Activated T-helper 9 cell treated with anti-CD3 and anti-CD28 coated beads, Interleukin-2, amount 50 U/mL, for 16 hours (primary cell): ENCODE results near the gene LIPA.

Experiments
- DNase-seq: peaks from one replicate; pipeline ENCODE4 v3.0.0-alpha.2; 2020; ENCODE audit warnings: low read depth

Gene LIPA

DNA sequence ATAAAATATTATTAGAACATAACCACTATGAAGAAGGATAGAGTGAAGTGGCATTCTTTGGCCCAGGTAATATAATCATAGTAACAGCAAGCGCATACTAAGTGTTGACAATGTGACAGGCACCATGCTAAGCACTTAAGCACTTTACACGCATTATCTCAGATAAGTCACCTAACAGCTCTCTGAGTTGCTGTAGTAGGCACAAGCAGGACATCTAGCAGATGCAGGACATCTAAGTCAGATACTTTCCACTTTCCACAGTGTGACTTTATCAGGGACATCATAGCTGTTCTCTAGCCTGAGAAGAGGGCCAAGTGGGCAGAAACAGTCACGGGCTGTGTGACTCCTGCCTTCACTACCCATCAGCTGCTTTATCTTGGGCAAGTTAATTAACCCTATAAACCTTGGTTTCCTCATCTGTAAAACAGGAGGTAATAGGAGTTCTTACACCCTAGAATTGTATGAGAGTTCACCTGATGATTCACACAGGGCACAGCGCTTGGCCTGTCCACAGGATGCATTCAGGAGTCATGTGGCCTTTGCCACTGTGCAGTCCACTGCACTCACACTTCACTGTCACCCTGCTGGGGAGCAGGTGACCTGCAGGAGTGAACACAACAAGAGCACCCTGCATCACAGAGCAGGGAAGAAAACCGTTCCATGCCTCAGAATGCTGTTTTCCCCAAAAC is 12.5 kb downstream of the LIPA start:
- no peak for DNase-seq

GRCh38 chr10:89237849-89238248 is 13.7 kb downstream of the LIPA start:
- no peak for DNase-seq

DNA sequence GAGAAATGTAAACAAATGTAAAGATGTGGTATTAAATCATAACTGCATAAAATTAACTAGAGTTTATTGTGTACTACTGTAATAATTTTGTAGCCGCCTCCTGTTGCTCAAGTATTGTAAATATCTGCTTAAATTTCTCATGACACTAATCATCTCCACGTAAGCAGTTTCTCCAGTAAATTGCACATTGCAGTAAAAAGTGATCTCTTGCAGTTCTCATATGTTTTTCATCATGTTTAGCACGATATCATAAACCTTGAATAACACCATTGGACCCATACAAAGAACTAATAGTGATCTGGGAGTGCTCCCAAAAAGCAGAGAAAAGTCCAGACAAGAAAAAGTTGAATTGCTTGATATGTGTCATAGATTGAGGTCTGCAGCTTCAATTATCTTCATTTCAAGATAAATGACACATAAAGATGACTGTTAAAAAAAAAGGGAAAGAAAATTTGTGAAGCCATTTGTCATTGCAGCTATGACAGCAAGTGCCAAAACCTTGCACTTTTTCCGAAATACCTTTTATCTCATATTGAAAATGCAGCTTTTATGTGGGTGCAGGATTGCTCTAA is 15.3 kb downstream of the LIPA start:
- DNase-seq, result no peak

- DNase-seq, result no peak
Observed at GRCh38 chr10:89235073-89235798, 16.3 kb downstream of the LIPA start.

- DNase-seq, result no peak
Observed at GRCh38 chr10:89233033-89233432, 18.5 kb downstream of the LIPA start.

DNA sequence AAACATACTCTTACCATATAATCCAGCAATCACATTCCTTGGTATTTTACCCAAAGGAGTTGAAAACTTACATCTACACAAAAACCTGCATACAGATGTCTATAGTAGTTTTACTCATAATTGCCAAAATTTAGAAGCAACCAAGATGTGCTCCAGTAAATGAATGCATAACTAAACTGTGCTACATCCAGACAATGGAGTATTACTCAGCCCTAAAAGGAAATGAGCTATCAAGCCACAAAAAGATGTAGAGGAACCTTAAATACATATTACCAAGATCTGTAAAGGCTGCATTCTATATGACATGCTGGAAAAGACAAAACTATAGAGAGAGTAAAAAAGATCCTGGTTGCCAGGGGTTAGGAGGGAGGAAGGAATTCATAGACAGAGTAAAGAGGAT is 22.6 kb downstream of the LIPA start:
- DNase-seq, result no peak

DNA sequence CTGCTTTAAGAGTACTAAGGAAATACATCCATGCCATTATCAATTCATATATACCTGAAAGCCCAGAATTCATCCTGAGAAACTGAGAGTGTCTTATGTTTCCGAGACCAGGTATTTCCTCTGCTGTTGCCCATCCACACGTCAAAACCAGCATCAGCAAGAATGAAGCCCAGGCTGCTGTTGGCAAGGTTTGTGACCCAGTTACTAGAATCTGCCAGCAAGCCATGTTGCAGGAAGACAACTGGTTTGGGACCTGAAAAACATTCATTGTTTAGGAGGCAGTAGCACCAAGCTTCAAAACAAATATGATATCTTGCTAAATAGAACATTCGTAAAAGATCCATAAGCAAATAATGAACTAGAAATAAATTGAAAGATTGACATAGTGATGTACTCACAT is 23.4 kb downstream of the LIPA start:
- no peak for DNase-seq

GRCh38 chr10:89226891-89227290 is 24.7 kb downstream of the LIPA start:
- DNase-seq, result no peak

DNA sequence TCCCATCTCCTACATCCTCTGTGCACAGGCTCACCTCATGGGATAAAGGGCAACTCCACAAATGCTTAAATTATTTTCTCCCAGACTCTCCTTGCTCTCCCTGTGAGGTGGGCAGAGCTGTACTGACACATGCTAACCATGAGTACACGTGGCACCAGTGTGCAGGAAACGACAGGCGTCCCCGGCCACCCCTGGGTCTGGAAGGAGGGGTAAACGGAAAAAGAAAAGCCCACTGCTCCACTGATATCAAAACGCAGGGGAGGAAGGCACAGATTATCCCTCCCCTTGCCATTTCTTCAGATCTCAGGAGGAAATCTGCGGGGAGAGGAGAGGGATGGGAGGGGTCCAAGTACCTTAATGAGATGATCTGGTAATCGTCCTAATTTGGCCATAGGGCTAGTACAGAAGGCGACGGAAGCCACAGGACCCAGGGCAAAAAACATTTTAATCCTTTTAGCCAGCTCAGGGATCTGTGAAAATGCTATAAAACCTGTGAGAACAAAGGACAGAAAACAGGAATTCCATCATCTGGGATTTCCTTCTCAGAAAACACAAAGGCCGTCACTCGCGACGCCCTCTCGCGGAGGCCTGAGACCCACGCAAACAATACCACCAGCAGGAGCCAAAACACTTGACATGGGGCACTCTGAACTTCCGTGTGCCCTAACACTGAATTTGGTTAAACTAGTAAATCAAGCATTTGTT is 26.7 kb downstream of the LIPA start:
- DNase-seq, result no peak

- DNase-seq, result no peak
Observed at GRCh38 chr10:89221919-89222318, 29.7 kb downstream of the LIPA start.

DNA sequence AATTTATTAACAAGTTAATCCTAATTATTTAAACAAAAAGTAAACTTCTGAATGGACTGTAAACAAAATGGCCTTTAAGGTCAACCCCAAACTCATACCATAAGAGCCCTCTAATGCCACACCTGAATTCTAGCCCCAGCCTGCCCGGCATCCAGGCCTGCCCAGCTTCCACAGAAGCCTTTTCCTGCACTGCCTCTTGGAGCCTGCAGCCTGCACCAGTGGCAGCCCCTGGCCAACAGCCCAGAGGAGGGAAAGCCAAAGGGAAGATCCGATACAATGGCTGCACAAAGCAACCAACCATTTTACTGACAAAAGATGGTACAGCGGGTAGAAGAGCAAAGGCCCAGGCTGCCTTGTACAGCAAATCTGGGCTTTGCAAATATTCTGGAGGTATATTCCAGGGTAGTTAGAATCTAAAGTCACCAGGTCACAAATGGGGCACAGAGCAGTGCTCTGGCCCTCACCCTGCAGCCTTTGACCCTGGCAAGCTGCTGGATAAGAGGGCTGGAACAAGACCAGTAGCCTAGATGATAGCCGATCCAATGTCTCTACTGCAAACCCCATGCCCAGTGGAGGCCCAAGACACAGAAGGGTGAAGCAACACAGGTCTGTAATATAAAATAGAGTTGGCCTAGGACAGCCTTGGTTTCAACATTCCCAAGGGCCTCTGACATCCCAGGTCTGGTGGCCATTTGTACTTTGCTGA is 31.9 kb downstream of the LIPA start:
- no peak for DNase-seq

DNA sequence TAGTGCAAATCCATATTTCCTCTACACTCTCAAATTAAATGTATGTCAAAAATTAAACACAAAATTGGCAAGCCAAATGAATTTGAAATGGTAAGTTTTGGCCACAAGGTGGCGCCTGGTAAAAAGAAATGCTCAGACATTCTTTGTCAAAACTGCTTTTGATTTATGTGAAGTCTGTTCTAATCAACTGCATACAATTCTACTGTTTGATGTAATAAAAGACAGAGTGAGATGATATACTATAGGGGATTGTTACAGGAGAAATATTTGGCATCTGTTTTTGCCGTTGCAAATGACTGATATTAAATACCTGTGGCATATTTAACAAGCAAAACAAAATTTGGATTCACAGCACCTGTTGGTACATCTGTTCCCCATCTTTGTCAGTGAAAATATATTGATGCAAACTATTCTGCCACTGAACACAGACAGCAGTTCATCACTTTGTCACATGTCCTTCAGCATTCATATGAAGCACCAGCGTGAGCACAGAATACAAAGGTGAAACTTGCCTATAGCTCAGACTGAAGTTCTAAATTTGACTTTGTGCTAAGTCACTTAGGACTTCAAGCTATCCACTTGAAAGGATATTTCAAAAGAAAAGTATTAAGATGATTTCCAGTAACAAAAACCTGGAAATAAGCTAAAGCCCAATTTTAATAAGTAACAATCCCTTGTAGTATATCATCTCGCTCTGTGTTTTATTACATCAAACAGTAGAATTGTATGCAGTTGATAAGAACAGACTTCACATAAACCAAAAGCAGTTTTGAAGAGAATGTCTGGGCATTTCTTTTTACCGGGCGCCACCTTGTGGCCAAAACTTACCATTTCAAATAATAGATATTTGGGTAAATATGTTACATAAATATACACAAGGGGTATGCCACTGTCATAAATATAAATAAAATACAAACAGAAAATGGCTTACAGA is 34.3 kb downstream of the LIPA start:
- DNase-seq, result peak; percentile 38

- no peak for DNase-seq
Observed at GRCh38 chr10:89216056-89216455, 35.5 kb downstream of the LIPA start.

- DNase-seq, result no peak
Observed at GRCh38 chr10:89215511-89215910, 36.1 kb downstream of the LIPA start.

DNA sequence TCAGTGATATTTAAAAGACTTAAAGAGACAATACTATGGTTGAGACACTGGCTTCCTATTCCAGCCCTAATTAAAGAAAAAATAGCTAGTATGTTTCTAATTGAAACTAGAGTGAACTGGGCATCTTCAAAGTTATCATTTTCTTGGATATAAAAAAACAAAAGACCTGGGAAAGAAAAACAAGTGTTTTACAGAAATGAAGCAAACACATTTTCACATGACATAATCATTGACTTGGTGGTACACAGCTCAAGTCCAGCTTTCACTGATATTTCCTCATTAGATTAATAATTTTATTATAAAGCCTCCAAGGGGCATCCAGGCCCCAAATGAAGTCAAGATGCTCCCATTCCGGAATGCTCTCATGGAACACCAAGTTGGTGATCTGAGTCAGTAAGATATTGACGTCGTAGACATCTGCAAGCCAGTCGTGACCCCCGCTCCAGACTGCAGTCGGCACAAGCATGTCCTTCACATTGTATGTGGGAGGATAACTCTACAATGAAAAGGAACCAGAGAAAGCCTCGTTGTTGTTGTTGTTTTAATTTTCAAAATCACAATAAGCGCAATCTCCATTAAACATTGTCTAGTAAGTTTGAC is 36.9 kb downstream of the LIPA start:
- DNase-seq, result no peak

GRCh38 chr10:89213191-89213808 is 38.3 kb downstream of the LIPA start:
- no peak for DNase-seq

- no peak for DNase-seq
Observed at GRCh38 chr10:89210794-89211425, 40.7 kb downstream of the LIPA start.

DNA sequence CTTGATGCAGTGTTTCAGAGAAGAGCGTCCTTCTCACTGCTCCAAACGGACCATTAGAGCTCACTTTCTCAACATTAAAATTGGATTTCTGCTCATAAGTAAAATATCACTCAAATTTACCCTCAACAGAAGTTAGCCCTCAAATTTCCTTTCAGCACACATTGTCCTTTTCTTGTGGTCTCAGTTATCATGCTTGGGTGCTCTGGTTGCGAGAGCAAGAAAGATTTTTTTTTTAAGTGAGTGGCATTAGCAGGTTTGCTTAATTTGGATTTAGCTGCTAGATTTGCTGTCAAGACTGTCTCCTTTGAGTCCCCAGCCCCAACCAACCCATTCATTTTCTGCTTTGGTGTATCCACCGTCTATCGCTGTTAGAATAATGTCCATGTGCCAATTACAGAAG is 41.9 kb downstream of the LIPA start:
- no peak for DNase-seq

DNA sequence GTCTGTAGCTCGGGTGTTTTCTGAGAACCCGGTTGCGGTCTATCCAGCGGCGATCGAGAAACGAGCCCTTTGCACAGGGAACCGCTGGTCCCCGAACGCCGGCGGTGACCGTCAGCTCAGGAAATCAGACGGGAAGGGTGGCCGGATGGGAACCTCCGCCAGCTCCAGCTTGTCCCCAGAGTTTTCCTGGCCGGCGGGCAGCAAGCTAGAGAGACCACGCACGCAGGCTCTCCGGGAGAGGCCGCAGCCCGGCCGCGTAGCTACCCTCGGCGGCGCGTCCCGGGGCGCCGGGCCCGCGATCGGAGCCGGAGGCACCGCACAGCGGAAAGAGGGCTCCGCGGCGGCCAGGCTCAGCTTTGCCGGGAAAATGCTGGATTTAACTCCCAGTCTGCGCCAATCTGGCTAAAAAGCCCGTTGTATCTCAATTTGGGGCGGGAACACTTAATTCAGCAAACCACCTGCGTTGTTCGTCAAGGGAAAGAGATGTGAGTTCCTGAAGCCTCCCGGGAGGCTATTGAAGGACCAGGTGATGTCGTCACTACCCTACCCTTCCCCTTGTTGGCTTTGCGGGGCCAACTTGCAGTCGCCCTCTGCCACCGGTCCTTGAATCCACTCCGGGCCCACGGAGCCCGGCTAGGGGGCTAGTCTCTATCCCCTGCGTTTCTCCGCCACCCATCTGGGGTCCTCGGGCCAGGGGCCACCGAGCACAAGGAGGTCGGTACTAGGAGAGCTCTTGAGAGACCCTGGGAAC is 43.6 kb downstream of the LIPA start:
- DNase-seq, result no peak
